ENCODE data around the gene LRRC58. TPM values are rescaled to one million over a fixed set of nuclear protein-coding genes. Genes with fewer than 3 reads are reported as not detected.
"Not testable (repeated sequence)": the region's sequence is repeated elsewhere in the genome, so short reads cannot be mapped to it uniquely, and the experiment has no call there.

Gene LRRC58
- total RNA-seq, 4 donors from 2014 or later: 25.3 to 35.6 (median 31.3) TPM

- 86% methylated on average over 2 of the region's 2 CpGs for whole genome bisulfite sequencing
- DNase-seq (ENCODE audit: low spot score in 2 of 2): no peak
Observed at GRCh38 chr3:120382941-120383447, 33.8 kb upstream of the LRRC58 start.

GRCh38 chr3:120381503-120381902 is 32.3 kb upstream of the LRRC58 start:
- WGBS: 88% methylated on average over 2 of the region's 2 CpGs
- H3K9me3 ChIP-seq: no peaks in the 10 kb centered on the region
- no peaks in the 10 kb centered on the region for H3K27me3 ChIP-seq
- H3K36me3 ChIP-seq: no peaks in the 10 kb centered on the region
- no peak overlapping the region for H3K27ac ChIP-seq
- TF ChIP-seq POLR2A (IDR thresholded peaks at IDR 0.05) (no peak), POLR2AphosphoS5 (IDR thresholded peaks at IDR 0.05) (no peak), EP300 (IDR thresholded peaks at IDR 0.05) (no peak)
- TF ChIP-seq, protein P1, sequence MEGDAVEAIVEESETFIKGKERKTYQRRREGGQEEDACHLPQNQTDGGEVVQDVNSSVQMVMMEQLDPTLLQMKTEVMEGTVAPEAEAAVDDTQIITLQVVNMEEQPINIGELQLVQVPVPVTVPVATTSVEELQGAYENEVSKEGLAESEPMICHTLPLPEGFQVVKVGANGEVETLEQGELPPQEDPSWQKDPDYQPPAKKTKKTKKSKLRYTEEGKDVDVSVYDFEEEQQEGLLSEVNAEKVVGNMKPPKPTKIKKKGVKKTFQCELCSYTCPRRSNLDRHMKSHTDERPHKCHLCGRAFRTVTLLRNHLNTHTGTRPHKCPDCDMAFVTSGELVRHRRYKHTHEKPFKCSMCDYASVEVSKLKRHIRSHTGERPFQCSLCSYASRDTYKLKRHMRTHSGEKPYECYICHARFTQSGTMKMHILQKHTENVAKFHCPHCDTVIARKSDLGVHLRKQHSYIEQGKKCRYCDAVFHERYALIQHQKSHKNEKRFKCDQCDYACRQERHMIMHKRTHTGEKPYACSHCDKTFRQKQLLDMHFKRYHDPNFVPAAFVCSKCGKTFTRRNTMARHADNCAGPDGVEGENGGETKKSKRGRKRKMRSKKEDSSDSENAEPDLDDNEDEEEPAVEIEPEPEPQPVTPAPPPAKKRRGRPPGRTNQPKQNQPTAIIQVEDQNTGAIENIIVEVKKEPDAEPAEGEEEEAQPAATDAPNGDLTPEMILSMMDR (IDR thresholded peaks at IDR 0.05): no peak
- H3K4me1 ChIP-seq: no peaks in the 10 kb centered on the region
- DNase-seq (ENCODE audit: low spot score in 2 of 2): no peak
- H3K4me3 ChIP-seq: no peak overlapping the region

More at GRCh38 chr3:120382941-120383447, 33.8 kb upstream of the LRRC58 start:
- H3K9me3 ChIP-seq: no peaks in the 10 kb centered on the region
- TF ChIP-seq EP300 (IDR thresholded peaks at IDR 0.05): no peak
- TF ChIP-seq, protein P1 (IDR thresholded peaks at IDR 0.05): no peak
- H3K4me3 ChIP-seq: no peak overlapping the region
- H3K27me3 ChIP-seq: no peaks in the 10 kb centered on the region
- no peaks in the 10 kb centered on the region for H3K36me3 ChIP-seq
- H3K27ac ChIP-seq: no peak overlapping the region
- H3K4me1 ChIP-seq: no peaks in the 10 kb centered on the region

DNA sequence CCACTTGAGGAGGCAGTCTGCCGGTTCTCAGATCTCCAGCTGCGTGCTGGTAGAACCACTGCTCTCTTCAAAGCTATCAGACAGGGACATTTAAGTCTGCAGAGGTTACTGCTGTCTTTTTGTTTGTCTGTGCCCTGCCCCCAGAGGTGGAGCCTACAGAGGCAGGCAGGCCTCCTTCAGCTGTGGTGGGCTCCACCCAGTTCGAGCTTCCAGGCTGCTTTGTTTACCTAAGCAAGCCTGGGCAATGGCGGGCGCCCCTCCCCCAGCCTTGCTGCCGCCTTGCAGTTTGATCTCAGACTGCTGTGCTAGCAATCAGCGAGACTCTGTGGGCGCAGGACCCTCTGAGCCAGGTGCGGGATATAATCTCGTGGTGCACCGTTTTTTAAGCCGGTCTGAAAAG is 28.8 kb upstream of the LRRC58 start:
- not testable (repeated sequence) for H3K4me3 ChIP-seq; DNase-seq (ENCODE audit: low spot score in 2 of 2); H3K36me3 ChIP-seq; H3K27me3 ChIP-seq; H3K4me1 ChIP-seq; H3K27ac ChIP-seq; H3K9me3 ChIP-seq
- 75% methylated on average over 7 of the region's 12 CpGs for WGBS

DNA sequence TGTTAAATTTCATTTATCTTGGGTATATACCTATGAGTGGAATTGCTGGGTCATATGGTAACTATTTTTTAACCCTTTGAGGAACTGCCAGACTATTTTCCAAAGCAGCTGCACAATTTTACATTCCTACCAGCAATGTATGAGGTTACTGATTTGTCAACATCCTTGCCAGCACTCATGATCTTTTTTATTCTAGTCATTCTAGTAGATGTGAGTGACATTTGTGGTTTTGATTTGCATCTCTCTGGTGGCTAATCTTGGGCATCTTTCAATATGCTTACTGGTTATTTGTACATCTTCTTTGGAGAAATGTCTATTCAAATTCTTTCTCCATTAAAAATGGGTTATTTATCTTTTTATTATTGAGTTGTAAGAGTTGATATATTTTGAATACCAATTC is 21.3 kb upstream of the LRRC58 start:
- H3K27ac ChIP-seq: no peak overlapping the region
- TF ChIP-seq, protein P1 (IDR thresholded peaks at IDR 0.05): no peak
- no peak for TF ChIP-seq POLR2AphosphoS5 (IDR thresholded peaks at IDR 0.05)
- TF ChIP-seq EP300 (IDR thresholded peaks at IDR 0.05): no peak
- no peak for TF ChIP-seq POLR2A (IDR thresholded peaks at IDR 0.05)
- H3K36me3 ChIP-seq: no peaks in the 10 kb centered on the region
- H3K9me3 ChIP-seq: no peaks in the 10 kb centered on the region
- H3K4me1 ChIP-seq: no peaks in the 10 kb centered on the region
- no peak for DNase-seq (ENCODE audit: low spot score in 2 of 2)
- no peaks in the 10 kb centered on the region for H3K27me3 ChIP-seq
- H3K4me3 ChIP-seq: no peak overlapping the region

DNA sequence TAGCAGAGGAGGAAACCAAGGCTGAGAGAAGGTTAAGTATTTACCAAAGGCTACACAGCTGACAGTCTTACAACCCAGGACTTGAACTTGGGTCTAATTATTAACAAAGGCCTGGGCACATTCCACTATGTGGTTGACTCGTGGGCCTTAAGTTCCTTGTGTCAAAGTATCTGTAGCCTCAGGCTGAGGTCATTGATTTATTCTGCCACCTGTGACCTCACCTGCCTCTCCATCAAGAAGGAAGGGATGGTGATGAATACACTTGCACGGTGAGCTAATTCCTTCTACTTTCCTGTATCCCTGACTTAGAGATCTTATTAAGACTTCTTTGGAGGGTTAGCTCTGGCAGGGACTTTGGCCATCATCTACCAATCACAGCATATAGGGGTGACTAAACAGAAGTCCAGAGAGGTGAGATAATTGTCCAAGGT is 19.9 kb upstream of the LRRC58 start:
- Histone ChIP-seq H3K36me3 (no peaks in the 10 kb centered on the region), H3K4me1 (no peaks in the 10 kb centered on the region), H3K27me3 (no peaks in the 10 kb centered on the region), H3K27ac (no peak overlapping the region), H3K9me3 (no peaks in the 10 kb centered on the region), H3K4me3 (no peak overlapping the region)
- WGBS: 37% methylated on average over 2 of the region's 2 CpGs
- no peak for DNase-seq (ENCODE audit: low spot score in 2 of 2)
- TF ChIP-seq POLR2A (IDR thresholded peaks at IDR 0.05) (no peak), POLR2AphosphoS5 (IDR thresholded peaks at IDR 0.05) (no peak), EP300 (IDR thresholded peaks at IDR 0.05) (no peak)
- TF ChIP-seq, protein P1 (IDR thresholded peaks at IDR 0.05): no peak

DNA sequence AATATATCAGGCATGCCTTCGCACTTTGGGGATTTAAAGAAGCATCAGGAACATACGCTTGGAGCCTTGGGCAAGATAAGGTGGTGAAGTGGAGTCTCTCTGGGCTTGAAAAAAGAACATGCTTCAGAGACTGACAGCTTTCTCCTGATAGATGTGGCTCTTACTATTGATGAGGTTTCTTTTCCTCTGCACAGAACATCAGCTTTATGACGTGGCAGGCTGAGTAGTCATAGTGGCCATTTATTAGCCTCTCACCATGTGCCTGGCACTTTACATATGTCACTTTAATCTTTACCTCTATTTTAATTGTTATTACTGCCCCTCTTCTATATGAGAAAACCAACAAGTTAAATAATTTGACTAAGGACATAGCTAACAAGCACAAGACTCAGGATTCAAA is 19.0 kb upstream of the LRRC58 start:
- H3K4me3 ChIP-seq: no peak overlapping the region
- TF ChIP-seq EP300 (IDR thresholded peaks at IDR 0.05) (no peak), POLR2AphosphoS5 (IDR thresholded peaks at IDR 0.05) (no peak), POLR2A (IDR thresholded peaks at IDR 0.05) (no peak)
- TF ChIP-seq, protein P1 (IDR thresholded peaks at IDR 0.05): no peak
- no peaks in the 10 kb centered on the region for H3K9me3 ChIP-seq
- no peak for DNase-seq (ENCODE audit: low spot score in 2 of 2)
- H3K36me3 ChIP-seq: no peaks in the 10 kb centered on the region
- H3K27ac ChIP-seq: no peak overlapping the region
- 76% methylated on average over 3 of the region's 3 CpGs for WGBS
- no peaks in the 10 kb centered on the region for H3K4me1 ChIP-seq
- no peaks in the 10 kb centered on the region for H3K27me3 ChIP-seq

Measured in suprapubic skin (tissue), 4 donors.